SHP77 treated with DMSO at 0.1 percent for 48 hours (cell line): Measurements from ENCODE around the gene NLRP9.
"Not testable (repeated sequence)": the region's sequence is repeated elsewhere in the genome, so short reads cannot be mapped to it uniquely, and the experiment has no call there.

Experiments
- DNase-seq: peaks from one replicate; lab custom pipeline; 2025; lab: John Stamatoyannopoulos, UW

The NLRP9 gene

GRCh38 chr19:55738302-55738701 lies at the start of gene NLRP9:
NLRP9 (minus strand) TSS chr19:55738402; CDS start chr19:55738374, 28 bp downstream.
- no peak for DNase-seq

- no peak for DNase-seq
These were observed 42.9 kb upstream of the NLRP9 start for GRCh38 chr19:55781112-55781511.

- DNase-seq: no peak
These were observed 40.1 kb upstream of the NLRP9 start for GRCh38 chr19:55778331-55778730.

- no peak for DNase-seq
These were observed 39.3 kb upstream of the NLRP9 start for GRCh38 chr19:55777528-55777927.

- DNase-seq: not testable (repeated sequence)
These were observed 31.4 kb upstream of the NLRP9 start for GRCh38 chr19:55769632-55770031.

- DNase-seq: not testable (repeated sequence)
These were observed 30.6 kb upstream of the NLRP9 start, which contains the start of gene RFPL4AL1 for GRCh38 chr19:55768818-55769217. RFPL4AL1 (plus strand) TSS chr19:55769118; CDS start chr19:55771805, 2,687 bp downstream.

GRCh38 chr19:55766466-55766865 lies 28.3 kb upstream of the NLRP9 start:
- DNase-seq: no peak

- not testable (repeated sequence) for DNase-seq
These were observed 20.6 kb upstream of the NLRP9 start, which contains the start of gene RFPL4A for GRCh38 chr19:55758797-55759196. RFPL4A (plus strand) TSS chr19:55759097; CDS start chr19:55761801, 2,704 bp downstream.

GRCh38 chr19:55756808-55757207 lies 18.6 kb upstream of the NLRP9 start:
- DNase-seq: not testable (repeated sequence)

GRCh38 chr19:55753401-55753800 lies 15.2 kb upstream of the NLRP9 start:
- DNase-seq: no peak

GRCh38 chr19:55750715-55751114 lies 12.5 kb upstream of the NLRP9 start:
- DNase-seq: no peak

GRCh38 chr19:55730378-55730777 lies 7.8 kb downstream of the NLRP9 start:
- DNase-seq: not testable (repeated sequence)

- no peak for DNase-seq
These were observed 14.7 kb downstream of the NLRP9 start for GRCh38 chr19:55723491-55723890.

- no peak for DNase-seq
These were observed 17.4 kb downstream of the NLRP9 start for GRCh38 chr19:55720801-55721200.

- DNase-seq: no peak
These were observed 17.9 kb downstream of the NLRP9 start for GRCh38 chr19:55720214-55720746.

- not testable (repeated sequence) for DNase-seq
These were observed 20.1 kb downstream of the NLRP9 start for GRCh38 chr19:55717879-55718711.

GRCh38 chr19:55717251-55717650 lies 21.0 kb downstream of the NLRP9 start:
- DNase-seq: no peak

GRCh38 chr19:55716531-55716930 lies 21.7 kb downstream of the NLRP9 start:
- no peak for DNase-seq

- DNase-seq: no peak
These were observed 25.2 kb downstream of the NLRP9 start for GRCh38 chr19:55712804-55713631.

GRCh38 chr19:55711719-55712118 lies 26.5 kb downstream of the NLRP9 start:
- DNase-seq: no peak

- no peak for DNase-seq
These were observed 32.2 kb downstream of the NLRP9 start for GRCh38 chr19:55705972-55706371.

- DNase-seq: no peak
These were observed 33.5 kb downstream of the NLRP9 start for GRCh38 chr19:55704494-55705245.
